Hepatocyte (in vitro differentiated cells): Measurements from ENCODE around the gene IQCH.

Experiments used
- EZH2 ChIP-seq: fragments of 200-600 bp; sonication (generic); IDR thresholded peaks from 2 replicates; pipeline ENCODE4 v1.6.1; 2016; ENCODE audit warnings: antibody characterized with exemption, mild to moderate bottlenecking, borderline replicate concordance
- TF ChIP-seq, protein P1 (sequence below): fragments of 200-600 bp; sonication (generic); IDR thresholded peaks from 2 replicates; pipeline ENCODE4 v1.5.1; 2016; ENCODE audit warnings: antibody characterized with exemption, mild to moderate bottlenecking; ENCODE audit not compliant: poor library complexity

DNA sequence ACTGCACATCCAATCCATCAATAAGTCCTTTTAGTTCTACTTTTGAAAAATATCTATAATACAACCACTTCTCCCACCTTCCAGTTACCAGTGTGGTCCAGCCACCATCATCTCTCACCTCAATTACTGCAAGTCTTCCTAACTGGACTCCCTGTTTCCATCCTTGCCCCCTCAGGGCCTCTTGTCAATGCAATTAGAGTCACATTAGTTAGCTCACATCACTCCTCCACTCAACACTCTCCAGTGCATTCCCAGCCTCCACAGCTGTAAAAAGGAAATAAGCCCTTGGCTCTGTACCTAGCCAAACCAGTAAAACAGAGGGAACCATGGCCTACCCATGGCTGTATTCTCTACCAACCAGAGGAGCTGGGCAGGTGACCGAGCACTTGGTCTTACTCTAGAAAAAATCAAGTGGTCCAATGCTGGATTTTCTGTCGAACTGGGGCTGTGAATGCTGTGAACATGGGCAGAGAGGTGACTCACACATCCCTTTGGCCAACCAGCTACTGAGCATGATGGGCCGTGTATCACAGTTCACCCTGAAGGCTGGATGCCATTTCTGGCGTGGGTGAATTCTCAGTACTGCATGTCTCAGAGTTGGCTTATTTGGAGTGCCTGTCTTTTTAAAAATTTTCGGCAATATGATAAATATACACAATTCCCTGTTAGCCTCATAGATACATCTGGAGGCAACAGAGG lies 203.9 kb downstream of the IQCH start:
- TF ChIP-seq, protein P1, sequence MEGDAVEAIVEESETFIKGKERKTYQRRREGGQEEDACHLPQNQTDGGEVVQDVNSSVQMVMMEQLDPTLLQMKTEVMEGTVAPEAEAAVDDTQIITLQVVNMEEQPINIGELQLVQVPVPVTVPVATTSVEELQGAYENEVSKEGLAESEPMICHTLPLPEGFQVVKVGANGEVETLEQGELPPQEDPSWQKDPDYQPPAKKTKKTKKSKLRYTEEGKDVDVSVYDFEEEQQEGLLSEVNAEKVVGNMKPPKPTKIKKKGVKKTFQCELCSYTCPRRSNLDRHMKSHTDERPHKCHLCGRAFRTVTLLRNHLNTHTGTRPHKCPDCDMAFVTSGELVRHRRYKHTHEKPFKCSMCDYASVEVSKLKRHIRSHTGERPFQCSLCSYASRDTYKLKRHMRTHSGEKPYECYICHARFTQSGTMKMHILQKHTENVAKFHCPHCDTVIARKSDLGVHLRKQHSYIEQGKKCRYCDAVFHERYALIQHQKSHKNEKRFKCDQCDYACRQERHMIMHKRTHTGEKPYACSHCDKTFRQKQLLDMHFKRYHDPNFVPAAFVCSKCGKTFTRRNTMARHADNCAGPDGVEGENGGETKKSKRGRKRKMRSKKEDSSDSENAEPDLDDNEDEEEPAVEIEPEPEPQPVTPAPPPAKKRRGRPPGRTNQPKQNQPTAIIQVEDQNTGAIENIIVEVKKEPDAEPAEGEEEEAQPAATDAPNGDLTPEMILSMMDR: no peak
- no peak for TF ChIP-seq EZH2
